A549 treated with AZD9567 at 1 μM for 4 hours (cell line): ENCODE results near the gene GBA3. TPM values are rescaled to one million over a fixed set of nuclear protein-coding genes. Genes with fewer than 3 reads are reported as not detected.

Experiments used
- total RNA-seq: library from RNA; stranded (reverse); fragments of 200-300 nt; extraction: Qiagen RNA extraction; gene quantifications from 5 replicates; pipeline ENCODE4 v1.2.3, GENCODE V29; 2022; ENCODE audit not compliant: insufficient read depth

Gene GBA3
- not detected in 5 replicates for total RNA-seq

GRCh38 chr4:22692736-22693135 is at the start of gene GBA3:
Gene GBA3, plus strand, starts transcription at chr4:22692937.

Other genes with a start within 250 kb of the GBA3 start
- gene ADGRA3, start 176.9 kb upstream of the GBA3 start, total RNA-seq, result 15.2 to 18.3 TPM (median 18.0 TPM) in 5 replicates